Measurements from ENCODE around the gene OPRD1. TPM values are rescaled to one million over a fixed set of nuclear protein-coding genes. Genes with fewer than 3 reads are reported as not detected.

OPRD1 gene
- polyA plus RNA-seq, 1 of the 3 experiments (the other 2 are of a cell fraction) = 0.07 TPM

DNA sequence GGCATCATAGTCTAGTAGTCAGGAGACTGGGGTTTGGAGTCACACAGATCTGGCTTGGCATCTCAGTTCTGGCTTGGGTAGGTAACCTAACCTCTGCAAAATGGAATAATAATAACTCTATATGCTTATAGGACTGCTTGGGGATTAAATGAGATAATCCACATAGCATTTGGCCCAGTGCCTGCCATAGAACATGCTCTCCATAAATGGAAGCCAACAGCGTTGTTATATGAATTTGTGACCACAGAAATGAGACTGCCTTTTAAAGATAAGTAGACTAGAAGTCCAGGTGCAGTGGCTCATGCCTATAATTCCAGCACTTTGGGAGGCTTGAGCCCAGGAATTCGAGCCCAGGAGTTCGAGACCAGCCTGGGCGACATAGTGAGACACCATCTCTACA, 4.0 kb upstream of the OPRD1 start:
- no peaks in the 10 kb centered on the region for H3K36me3 ChIP-seq (replicated peaks in 1 of 2; ENCODE audit: control insufficient read depth in 1 of 2, insufficient read depth in 2 of 2, low read length in 1 of 2)
- H3K4me2 ChIP-seq = no peak overlapping the region
- no peak for DNase-seq
- ChIA-PET POLR2A (no interaction called here), CTCF (interaction anchor here (0.7 to 39.4 kb wide), 2 partner anchors 17 to 67 kb away, joined by 3 to 894 read pairs; no protein-coding TSS in a partner anchor)
- no peak overlapping the region for H2AFZ ChIP-seq (ENCODE audit: low read depth)
- H3K79me2 ChIP-seq (ENCODE audit: insufficient read depth) = no peaks in the 10 kb centered on the region
- no peak overlapping the region for H3K9ac ChIP-seq
- H3K9me2 ChIP-seq = no peaks in the 10 kb centered on the region
- TF ChIP-seq TCF12 (IDR thresholded peaks at IDR 0.05) = no peak
- no peak for TF ChIP-seq SIN3A (IDR thresholded peaks at IDR 0.05; ENCODE audit: borderline replicate concordance, low read depth, low read length)
- TF ChIP-seq CHD2 (IDR thresholded peaks at IDR 0.05; ENCODE audit: low read length, partially characterized antibody) = no peak
- no peak for TF ChIP-seq RXRA (IDR thresholded peaks at IDR 0.05; ENCODE audit: borderline replicate concordance, low read depth)
- peaks cover 0 to 8% of the 10 kb centered on the region in 2 experiments; a peak in 1 of 4 replicates for H3K4me1 ChIP-seq (ENCODE audit: control insufficient read depth in 1 of 2, insufficient read depth in 2 of 2, low read depth in 1 of 2, low read length in 1 of 2)
- H3K27me3 ChIP-seq (ENCODE audit: insufficient read depth) = peaks cover 16% of the 10 kb centered on the region
- no peaks in the 10 kb centered on the region for H4K20me1 ChIP-seq (ENCODE audit: insufficient read depth)
- no peaks in the 10 kb centered on the region for H3F3A ChIP-seq (replicated peaks; ENCODE audit: insufficient read depth)
- WGBS (ENCODE audit: low lambda C conversion rate) = 72% methylated on average over 4 of the region's 4 CpGs
- no peaks in the 10 kb centered on the region for H3K9me3 ChIP-seq
- H3K4me3 ChIP-seq (ENCODE audit: low read depth in 2 of 2, low read length in 1 of 2) = no peak overlapping the region
- H3K27ac ChIP-seq (ENCODE audit: low read depth in 2 of 2, low read length in 1 of 2) = no peak overlapping the region

DNA sequence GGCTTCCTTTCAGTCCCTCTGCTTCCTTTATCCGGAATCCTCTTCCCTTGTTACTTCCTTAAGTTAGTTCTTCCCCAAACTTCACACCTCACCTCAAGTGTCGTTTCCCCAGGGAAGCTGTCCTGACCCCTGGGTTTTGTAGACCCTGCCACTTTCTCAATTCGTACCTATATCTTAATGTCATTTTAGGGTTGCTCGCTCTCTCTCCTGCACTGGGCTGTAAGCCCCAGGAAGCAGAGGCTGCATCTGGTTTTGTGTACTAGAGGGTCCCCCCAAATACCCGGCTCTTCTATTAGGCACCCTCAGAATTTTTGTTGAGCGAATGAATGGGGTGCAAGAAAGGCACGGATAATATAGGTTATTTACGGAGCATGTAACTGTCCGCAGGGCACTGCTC, 603 bp upstream of the OPRD1 start:
- POLR2A ChIA-PET = interaction anchor here (0.9 kb wide), 1 partner anchor 163 kb away, joined by 4 read pairs; the partner anchor contains the start of gene RNU11
- CTCF ChIA-PET = interaction anchor here (0.7 to 13.7 kb wide), 5 partner anchors 27 to 75 kb away, joined by 3 to 101 read pairs (median 4); partner anchors contain the start of gene YTHDF2

More for the DNA sequence above, 603 bp upstream of the OPRD1 start:
- Histone ChIP-seq H4K20me1 (ENCODE audit: insufficient read depth) (no peaks in the 10 kb centered on the region), H3K9ac (no peak overlapping the region), H3K36me3 (replicated peaks in 1 of 2; ENCODE audit: control insufficient read depth in 1 of 2, insufficient read depth in 2 of 2, low read length in 1 of 2) (no peaks in the 10 kb centered on the region), H3K27ac (ENCODE audit: low read depth in 2 of 2, low read length in 1 of 2) (no peak overlapping the region), H3K9me3 (no peaks in the 10 kb centered on the region), H3K79me2 (ENCODE audit: insufficient read depth) (no peaks in the 10 kb centered on the region), H3K4me3 (ENCODE audit: low read depth in 2 of 2, low read length in 1 of 2) (no peak overlapping the region), H2AFZ (ENCODE audit: low read depth) (no peak overlapping the region), H3K4me2 (no peak overlapping the region), H3K27me3 (ENCODE audit: insufficient read depth) (peaks cover 16% of the 10 kb centered on the region), H3K4me1 (ENCODE audit: control insufficient read depth in 1 of 2, insufficient read depth in 2 of 2, low read depth in 1 of 2, low read length in 1 of 2) (peaks cover 0 to 41% of the 10 kb centered on the region in 2 experiments; a peak in 1 of 4 replicates), H3F3A (replicated peaks; ENCODE audit: insufficient read depth) (no peaks in the 10 kb centered on the region), H3K9me2 (no peaks in the 10 kb centered on the region)
- WGBS (ENCODE audit: low lambda C conversion rate) = 73% methylated on average over 9 of the region's 9 CpGs
- TF ChIP-seq GABPA (IDR thresholded peaks at IDR 0.05; ENCODE audit: low read depth) (no peak), USF1 (IDR thresholded peaks at IDR 0.05; ENCODE audit: borderline replicate concordance, low read depth) (no peak), MEF2A (IDR thresholded peaks at IDR 0.05; ENCODE audit: borderline replicate concordance, low read depth) (no peak), CTCF (IDR thresholded peaks at IDR 0.05) (no peak), JUND (IDR thresholded peaks at IDR 0.05) (no peak), TEAD4 (IDR thresholded peaks at IDR 0.05; ENCODE audit: borderline replicate concordance, insufficient read depth) (no peak), RXRA (IDR thresholded peaks at IDR 0.05; ENCODE audit: borderline replicate concordance, low read depth) (no peak), SMC3 (IDR thresholded peaks at IDR 0.05; ENCODE audit: low read depth, low read length) (no peak), NRF1 (IDR thresholded peaks at IDR 0.05; ENCODE audit: low read depth, low read length) (no peak), RCOR1 (IDR thresholded peaks at IDR 0.05; ENCODE audit: low read length) (no peak), SIN3A (IDR thresholded peaks at IDR 0.05; ENCODE audit: borderline replicate concordance, low read depth, low read length) (no peak), RAD21 (IDR thresholded peaks at IDR 0.05; ENCODE audit: low read length) (no peak)
- TF ChIP-seq, protein P1, sequence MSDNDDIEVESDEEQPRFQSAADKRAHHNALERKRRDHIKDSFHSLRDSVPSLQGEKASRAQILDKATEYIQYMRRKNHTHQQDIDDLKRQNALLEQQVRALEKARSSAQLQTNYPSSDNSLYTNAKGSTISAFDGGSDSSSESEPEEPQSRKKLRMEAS (IDR thresholded peaks at IDR 0.05; ENCODE audit: low read depth) = no peak
- DNase-seq = no peak
